C4-2B (cell line): ENCODE results near the gene EXOC6B.

Experiments used
- ZFX ChIP-seq: fragments of 450-650 bp; IDR thresholded peaks from 2 replicates; pipeline ENCODE4 v1.6.1; 2017
- TF ChIP-seq, protein P1 (sequence below): fragments of 450-650 bp; conservative IDR thresholded peaks from 2 replicates; pipeline ENCODE4 v1.5.1; 2017; ENCODE audit warnings: mild to moderate bottlenecking

- TF ChIP-seq, protein P1, sequence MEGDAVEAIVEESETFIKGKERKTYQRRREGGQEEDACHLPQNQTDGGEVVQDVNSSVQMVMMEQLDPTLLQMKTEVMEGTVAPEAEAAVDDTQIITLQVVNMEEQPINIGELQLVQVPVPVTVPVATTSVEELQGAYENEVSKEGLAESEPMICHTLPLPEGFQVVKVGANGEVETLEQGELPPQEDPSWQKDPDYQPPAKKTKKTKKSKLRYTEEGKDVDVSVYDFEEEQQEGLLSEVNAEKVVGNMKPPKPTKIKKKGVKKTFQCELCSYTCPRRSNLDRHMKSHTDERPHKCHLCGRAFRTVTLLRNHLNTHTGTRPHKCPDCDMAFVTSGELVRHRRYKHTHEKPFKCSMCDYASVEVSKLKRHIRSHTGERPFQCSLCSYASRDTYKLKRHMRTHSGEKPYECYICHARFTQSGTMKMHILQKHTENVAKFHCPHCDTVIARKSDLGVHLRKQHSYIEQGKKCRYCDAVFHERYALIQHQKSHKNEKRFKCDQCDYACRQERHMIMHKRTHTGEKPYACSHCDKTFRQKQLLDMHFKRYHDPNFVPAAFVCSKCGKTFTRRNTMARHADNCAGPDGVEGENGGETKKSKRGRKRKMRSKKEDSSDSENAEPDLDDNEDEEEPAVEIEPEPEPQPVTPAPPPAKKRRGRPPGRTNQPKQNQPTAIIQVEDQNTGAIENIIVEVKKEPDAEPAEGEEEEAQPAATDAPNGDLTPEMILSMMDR, result no peak
- TF ChIP-seq ZFX, result no peak
These were observed 82.4 kb downstream of the EXOC6B start for GRCh38 chr2:72743481-72743880.
